ENCODE data around the gene ACAA2.
A peak's percentile ranks its signal among the peaks of the same experiment; 100 is the strongest.
"Not testable (repeated sequence)": the region's sequence is repeated elsewhere in the genome, so short reads cannot be mapped to it uniquely, and the experiment has no call there.

ACAA2 gene

GRCh38 chr18:49784427-49785185, 28.7 kb downstream of the ACAA2 start:
- DNase-seq (ENCODE audit: low read depth): peak; percentile 60
- TF ChIP-seq, protein P1, sequence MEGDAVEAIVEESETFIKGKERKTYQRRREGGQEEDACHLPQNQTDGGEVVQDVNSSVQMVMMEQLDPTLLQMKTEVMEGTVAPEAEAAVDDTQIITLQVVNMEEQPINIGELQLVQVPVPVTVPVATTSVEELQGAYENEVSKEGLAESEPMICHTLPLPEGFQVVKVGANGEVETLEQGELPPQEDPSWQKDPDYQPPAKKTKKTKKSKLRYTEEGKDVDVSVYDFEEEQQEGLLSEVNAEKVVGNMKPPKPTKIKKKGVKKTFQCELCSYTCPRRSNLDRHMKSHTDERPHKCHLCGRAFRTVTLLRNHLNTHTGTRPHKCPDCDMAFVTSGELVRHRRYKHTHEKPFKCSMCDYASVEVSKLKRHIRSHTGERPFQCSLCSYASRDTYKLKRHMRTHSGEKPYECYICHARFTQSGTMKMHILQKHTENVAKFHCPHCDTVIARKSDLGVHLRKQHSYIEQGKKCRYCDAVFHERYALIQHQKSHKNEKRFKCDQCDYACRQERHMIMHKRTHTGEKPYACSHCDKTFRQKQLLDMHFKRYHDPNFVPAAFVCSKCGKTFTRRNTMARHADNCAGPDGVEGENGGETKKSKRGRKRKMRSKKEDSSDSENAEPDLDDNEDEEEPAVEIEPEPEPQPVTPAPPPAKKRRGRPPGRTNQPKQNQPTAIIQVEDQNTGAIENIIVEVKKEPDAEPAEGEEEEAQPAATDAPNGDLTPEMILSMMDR (IDR thresholded peaks at IDR 0.05; ENCODE audit: insufficient read depth, low read depth, low read length, missing control alignments): peak; percentile 25
- no peak overlapping the region for H3K4me3 ChIP-seq (ENCODE audit: low read length)

DNA sequence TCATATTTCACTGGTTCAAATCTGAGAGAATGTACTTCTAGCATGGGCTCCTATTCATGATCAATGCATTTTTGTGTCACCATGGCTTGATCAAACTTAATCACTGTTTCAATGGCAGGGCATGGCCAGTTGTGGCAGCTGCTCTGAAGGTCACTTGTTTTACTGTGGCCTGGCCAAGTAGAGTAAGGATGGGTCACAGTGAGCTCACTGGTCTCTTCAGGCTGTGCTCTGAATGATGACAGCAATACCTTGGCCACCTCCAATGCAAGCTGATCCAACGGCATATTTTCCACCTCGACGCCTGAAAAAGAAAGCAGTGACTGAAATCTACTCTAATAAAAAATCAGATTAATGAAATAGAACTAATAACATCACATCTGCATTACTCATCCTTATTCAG, 29.7 kb downstream of the ACAA2 start:
- DNase-seq (ENCODE audit: low read depth); H3K4me3 ChIP-seq (ENCODE audit: low read length): not testable (repeated sequence)

DNA sequence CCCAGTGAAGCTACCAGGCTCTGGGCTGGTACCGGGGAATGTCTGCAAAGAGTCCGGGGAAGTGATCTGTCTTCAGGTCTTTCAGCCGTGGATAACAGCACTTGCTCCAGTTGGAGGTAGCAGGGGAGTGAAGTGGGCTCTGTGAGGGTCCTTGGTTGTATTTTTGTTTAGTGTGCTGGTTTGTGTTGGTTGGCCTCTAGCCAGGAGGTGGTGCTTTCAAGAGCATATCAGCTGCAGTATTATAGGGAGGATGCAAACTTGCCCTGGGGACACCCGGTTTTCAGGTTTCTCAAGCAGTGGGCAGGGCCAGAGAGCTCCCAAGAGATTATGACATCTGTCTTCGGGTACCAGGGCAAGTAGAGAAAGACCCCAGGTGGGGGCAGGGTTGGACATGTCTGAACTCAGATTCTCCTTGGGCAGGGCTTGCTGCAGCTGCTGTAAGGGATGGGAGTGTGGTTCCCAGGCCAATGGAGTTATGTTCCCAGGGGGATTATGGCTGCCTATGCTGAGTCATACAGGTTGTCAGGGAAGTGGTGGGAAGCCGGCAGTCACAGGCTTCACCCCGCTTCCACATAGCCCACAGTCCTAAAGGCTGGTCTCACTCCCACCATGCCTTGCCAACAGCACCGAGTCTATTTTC, 34.4 kb downstream of the ACAA2 start:
- TF ChIP-seq, protein P1 (IDR thresholded peaks at IDR 0.05; ENCODE audit: insufficient read depth, low read depth, low read length, missing control alignments): no peak
- H3K4me3 ChIP-seq (ENCODE audit: low read length): no peak overlapping the region
- DNase-seq (ENCODE audit: low read depth): peak; percentile 97

DNA sequence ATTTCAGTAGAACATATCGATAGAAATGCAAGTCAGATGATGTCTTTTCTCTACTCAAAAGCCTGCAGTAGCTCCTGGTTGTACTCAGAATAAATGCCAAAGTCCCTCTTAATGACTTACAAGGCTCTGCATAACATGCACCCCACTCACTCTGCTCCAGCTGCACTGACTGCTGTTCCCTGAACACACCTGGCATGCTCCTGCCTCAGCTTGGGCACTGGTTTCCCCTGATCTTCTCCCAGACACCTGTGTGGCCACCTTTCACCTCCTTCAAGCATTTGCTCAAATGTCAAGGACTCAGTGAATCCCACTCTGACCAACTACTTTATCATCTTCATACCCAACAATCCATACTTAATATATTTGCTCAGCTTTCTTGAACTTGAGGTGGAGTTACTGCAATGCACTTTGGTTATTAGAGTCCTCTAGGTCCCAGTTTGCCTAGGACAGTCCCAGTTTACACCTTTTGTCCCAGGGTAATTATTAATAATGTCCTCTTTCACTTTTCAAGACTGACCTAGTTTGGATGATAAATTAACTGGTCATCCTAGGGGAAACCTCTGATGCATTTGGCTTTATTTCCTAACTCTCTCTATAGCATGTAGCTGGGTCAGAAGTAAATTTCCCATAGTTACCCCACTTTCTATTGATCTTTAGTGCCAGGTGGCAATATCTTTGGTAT, 44.1 kb downstream of the ACAA2 start:
- no peak for DNase-seq (ENCODE audit: low read depth)
- no peak overlapping the region for H3K4me3 ChIP-seq (ENCODE audit: low read length)
- TF ChIP-seq, protein P1 (IDR thresholded peaks at IDR 0.05; ENCODE audit: insufficient read depth, low read depth, low read length, missing control alignments): no peak

DNA sequence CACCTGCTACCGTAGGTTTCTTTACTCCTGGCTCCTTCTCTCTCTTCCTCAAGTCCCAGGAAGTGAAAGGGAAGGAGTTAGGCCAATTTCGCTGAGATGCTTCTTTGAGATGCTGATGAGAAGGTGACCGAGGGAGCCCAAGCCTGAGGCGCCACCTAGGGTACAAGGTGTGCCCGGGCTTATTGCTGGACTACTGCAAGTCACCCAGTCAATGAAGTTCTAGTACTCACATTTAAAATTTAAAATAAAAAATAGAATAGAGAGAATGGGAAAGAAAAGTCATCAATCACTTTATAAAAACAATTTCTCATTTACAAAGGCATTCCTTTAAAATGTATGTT, 45.3 kb downstream of the ACAA2 start:
- TF ChIP-seq, protein P1 (IDR thresholded peaks at IDR 0.05; ENCODE audit: insufficient read depth, low read depth, low read length, missing control alignments): peak; percentile 89
- H3K4me3 ChIP-seq (ENCODE audit: low read length): no peak overlapping the region
- DNase-seq (ENCODE audit: low read depth): peak; percentile 87

DNA sequence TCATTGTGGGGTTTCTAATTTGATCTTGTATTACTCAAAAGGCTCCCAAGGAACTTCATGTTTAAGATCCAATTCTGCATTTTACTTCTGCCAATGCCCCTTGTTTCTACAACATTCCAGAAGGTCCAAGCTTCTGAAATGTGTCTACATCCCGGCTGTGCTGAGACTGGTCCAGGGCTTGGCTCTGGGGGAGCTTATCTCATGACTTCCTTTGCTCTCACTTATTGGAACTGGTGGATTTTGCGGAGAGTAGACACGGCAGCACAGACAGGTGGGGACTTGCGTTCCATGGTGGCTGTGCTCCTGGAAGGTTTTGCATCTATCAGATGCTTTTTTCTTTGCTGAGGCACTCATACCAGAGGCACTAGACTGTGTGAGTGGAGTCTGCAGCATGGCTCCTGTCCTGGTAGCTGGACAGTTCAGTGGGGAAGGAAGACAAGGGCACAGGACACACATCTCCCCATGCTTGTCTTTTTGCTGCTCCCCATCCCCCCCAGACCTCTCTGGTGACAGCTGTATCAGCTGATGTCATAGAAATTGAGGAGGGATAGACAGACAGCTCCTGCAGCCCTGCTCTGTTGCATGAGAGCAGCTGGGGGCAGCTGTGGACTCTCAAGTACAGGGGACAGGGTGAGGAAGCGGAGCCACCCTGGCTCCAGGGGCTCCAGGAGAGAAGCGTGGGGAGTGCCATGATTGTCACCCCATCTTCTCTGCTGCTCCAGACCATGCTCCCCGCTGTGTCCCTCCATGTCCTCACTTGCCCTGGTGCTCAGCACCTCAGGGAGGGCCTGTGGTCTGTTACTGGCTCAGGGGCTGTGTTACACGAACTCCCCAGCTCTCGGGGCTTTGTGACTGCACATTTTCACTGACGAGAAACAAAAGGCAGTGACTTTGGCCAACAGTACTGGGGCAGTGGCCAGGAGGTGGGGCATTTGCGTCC, 46.0 kb downstream of the ACAA2 start:
- TF ChIP-seq, protein P1 (IDR thresholded peaks at IDR 0.05; ENCODE audit: insufficient read depth, low read depth, low read length, missing control alignments): no peak

More for the DNA sequence above, 46.0 kb downstream of the ACAA2 start:
- DNase-seq (ENCODE audit: low read depth): no peak
- H3K4me3 ChIP-seq (ENCODE audit: low read length): no peak overlapping the region

Measured in epithelial cell of esophagus (primary cell).